Activated B cell treated with CpG ODN at 0.5 μM for 24 hours (primary cell): Measurements from ENCODE around the gene ARHGAP23. TPM values are rescaled to one million over a fixed set of nuclear protein-coding genes. Genes with fewer than 3 reads are reported as not detected.

Experiments used
- ATAC-seq: fragments of 200-7000 bp; cut with Tn5 transposase; one replicate; pipeline ENCODE4 v1.10.0; 2021; ENCODE audit warnings: low read depth, mild to moderate bottlenecking, moderate library complexity
- CTCF ChIA-PET: fragments of 350-600 bp; sonication (Branson Sonifier 250); formaldehyde crosslinking; loops from one replicate; lab custom pipeline; 2021; ENCODE audit warnings: antibody characterized with exemption; lab: Charles Lee
- POLR2A ChIA-PET: fragments of 350-600 bp; sonication (Branson Sonifier 250); formaldehyde crosslinking; loops from one replicate; lab custom pipeline; 2021; ENCODE audit warnings: antibody characterized with exemption; lab: Charles Lee
- DNase-seq: peaks from one replicate; pipeline ENCODE4 v3.0.0; 2022
- H3K27ac Mint-ChIP-seq: one replicate; pipeline ENCODE4 v1.8.0; 2020; ENCODE audit warnings: mixed read lengths
- H3K27me3 Mint-ChIP-seq: one replicate; pipeline ENCODE4 v1.8.0; 2021; ENCODE audit warnings: mixed read lengths
- H3K36me3 Mint-ChIP-seq: one replicate; pipeline ENCODE4 v1.8.0; 2021; ENCODE audit warnings: low read depth, mixed read lengths
- H3K4me1 Mint-ChIP-seq: one replicate; pipeline ENCODE4 v1.8.0; 2021; ENCODE audit warnings: mixed read lengths
- H3K4me3 Mint-ChIP-seq: one replicate; pipeline ENCODE4 v1.8.0; 2020; ENCODE audit warnings: mild to moderate bottlenecking, mixed read lengths
- H3K9me3 Mint-ChIP-seq: one replicate; pipeline ENCODE4 v1.8.0; 2020; ENCODE audit warnings: mixed read lengths
- CTCF ChIP-seq: fragments of 200-600 bp; IDR thresholded peaks from one replicate; pipeline ENCODE4 v1.8.0; 2022; ENCODE audit warnings: antibody characterized with exemption, mild to moderate bottlenecking
- intact Hi-C: fragments of 100-400 bp; cut with micrococcal nuclease; formaldehyde crosslinking; loops from one replicate; pipeline ENCODE4 v1.15.1; 2024
- total RNA-seq: library from RNA; stranded (reverse); gene quantifications from 2 replicates; pipeline ENCODE4 v1.2.3, GENCODE V29; 2022

Gene ARHGAP23
- total RNA-seq, 1 donor from 2014 or later, result 1.3 TPM

GRCh38 chr17:38536661-38537060 is 108.4 kb downstream of the ARHGAP23 start:
- Mint-ChIP-seq H3K36me3 (no peaks in the 10 kb centered on the region), H3K4me1 (no peaks in the 10 kb centered on the region), H3K9me3 (no peaks in the 10 kb centered on the region), H3K4me3 (no peak overlapping the region), H3K27ac (no peak overlapping the region), H3K27me3 (peaks cover 33% of the 10 kb centered on the region)
- DNase-seq, result no peak
- no peak for ATAC-seq
- intact Hi-C loops, result loop anchor here (1.0 kb wide), 1 partner anchor 44 kb away; no protein-coding TSS in a partner anchor
- no peak for TF ChIP-seq CTCF
- ChIA-PET CTCF (interaction anchor here (1.6 kb wide), 1 partner anchor 21 kb away, joined by 3 read pairs; no protein-coding TSS in a partner anchor), POLR2A (no interaction called here)

- TF ChIP-seq CTCF, result no peak
- ChIA-PET POLR2A (no interaction called here), CTCF (no interaction called here)
- Mint-ChIP-seq H3K4me1 (no peaks in the 10 kb centered on the region), H3K36me3 (no peaks in the 10 kb centered on the region), H3K27me3 (peaks cover 36% of the 10 kb centered on the region), H3K9me3 (no peaks in the 10 kb centered on the region), H3K27ac (no peak overlapping the region), H3K4me3 (no peak overlapping the region)
- no peak for ATAC-seq
- no peak for DNase-seq
- intact Hi-C loops, result no loop called here
Observed at GRCh38 chr17:38538906-38539305, 110.6 kb downstream of the ARHGAP23 start.

- H3K27me3 Mint-ChIP-seq, result peaks cover 36% of the 10 kb centered on the region
- DNase-seq (no peak), ATAC-seq (no peak)
- H3K27ac Mint-ChIP-seq, result no peak overlapping the region
- H3K9me3 Mint-ChIP-seq, result no peaks in the 10 kb centered on the region
- H3K4me3 Mint-ChIP-seq, result no peak overlapping the region
- ChIA-PET POLR2A (no interaction called here), CTCF (no interaction called here)
- H3K4me1 Mint-ChIP-seq, result no peaks in the 10 kb centered on the region
- intact Hi-C loops, result no loop called here
- TF ChIP-seq CTCF, result no peak
- no peaks in the 10 kb centered on the region for H3K36me3 Mint-ChIP-seq
Observed at GRCh38 chr17:38539386-38539785, 111.1 kb downstream of the ARHGAP23 start.

- Mint-ChIP-seq H3K27me3 (peaks cover 35% of the 10 kb centered on the region), H3K27ac (no peak overlapping the region), H3K4me3 (no peak overlapping the region), H3K9me3 (no peaks in the 10 kb centered on the region), H3K4me1 (no peaks in the 10 kb centered on the region), H3K36me3 (no peaks in the 10 kb centered on the region)
- DNase-seq (no peak), ATAC-seq (no peak)
- intact Hi-C loops, result no loop called here
- ChIA-PET CTCF (interaction anchor here (1.0 kb wide), 1 partner anchor 17 kb away, joined by 3 read pairs; no protein-coding TSS in a partner anchor), POLR2A (no interaction called here)
- no peak for TF ChIP-seq CTCF
Observed at GRCh38 chr17:38540514-38541045, 112.3 kb downstream of the ARHGAP23 start.

GRCh38 chr17:38541281-38541680 is 113.0 kb downstream of the ARHGAP23 start:
- H3K4me3 Mint-ChIP-seq, result no peak overlapping the region

More at GRCh38 chr17:38541281-38541680, 113.0 kb downstream of the ARHGAP23 start:
- Mint-ChIP-seq H3K27ac (no peak overlapping the region), H3K4me1 (no peaks in the 10 kb centered on the region), H3K9me3 (no peaks in the 10 kb centered on the region), H3K36me3 (no peaks in the 10 kb centered on the region), H3K27me3 (peaks cover 28% of the 10 kb centered on the region)
- ATAC-seq, result no peak
- DNase-seq, result no peak
- ChIA-PET CTCF (interaction anchor here (1.0 kb wide), 1 partner anchor 17 kb away, joined by 3 read pairs; no protein-coding TSS in a partner anchor), POLR2A (no interaction called here)
- intact Hi-C loops, result no loop called here
- no peak for TF ChIP-seq CTCF
